ENCODE measurements around the gene COG6.
A peak's percentile ranks its signal among the peaks of the same experiment; 100 is the strongest.

The COG6 gene

GRCh38 chr13:39655569-39656324 lies at the start of gene COG6:
COG6 (plus strand) TSS chr13:39655662; CDS start chr13:39655727, 65 bp downstream.
- DNase-seq (ENCODE audit: low spot score): peak; percentile 91

- DNase-seq (ENCODE audit: low spot score): no peak
Observed at GRCh38 chr13:39605677-39606320, 49.7 kb upstream of the COG6 start.

- DNase-seq (ENCODE audit: low spot score): no peak
Observed at GRCh38 chr13:39607876-39608275, 47.6 kb upstream of the COG6 start.

- DNase-seq (ENCODE audit: low spot score): peak; percentile 73
Observed at GRCh38 chr13:39612023-39612637, 43.3 kb upstream of the COG6 start.

GRCh38 chr13:39616087-39616694 lies 39.3 kb upstream of the COG6 start:
- peak; percentile 58 for DNase-seq (ENCODE audit: low spot score)

- no peak for DNase-seq (ENCODE audit: low spot score)
Observed at GRCh38 chr13:39618561-39618960, 36.9 kb upstream of the COG6 start.

GRCh38 chr13:39623466-39623865 lies 32.0 kb upstream of the COG6 start:
- DNase-seq (ENCODE audit: low spot score): no peak

- DNase-seq (ENCODE audit: low spot score): no peak
Observed at GRCh38 chr13:39631307-39631706, 24.2 kb upstream of the COG6 start.

GRCh38 chr13:39632994-39633393 lies 22.5 kb upstream of the COG6 start:
- no peak for DNase-seq (ENCODE audit: low spot score)

- no peak for DNase-seq (ENCODE audit: low spot score)
Observed at GRCh38 chr13:39635564-39635963, 19.9 kb upstream of the COG6 start.

GRCh38 chr13:39637890-39638289 lies 17.6 kb upstream of the COG6 start:
- DNase-seq (ENCODE audit: low spot score): no peak

- no peak for DNase-seq (ENCODE audit: low spot score)
Observed at GRCh38 chr13:39641645-39642044, 13.8 kb upstream of the COG6 start.

- no peak for DNase-seq (ENCODE audit: low spot score)
Observed at GRCh38 chr13:39646122-39646521, 9.3 kb upstream of the COG6 start.

- DNase-seq (ENCODE audit: low spot score): peak; percentile 2
Observed at GRCh38 chr13:39655041-39655568, 357 bp upstream of the COG6 start.

GRCh38 chr13:39656325-39656677 lies 839 bp downstream of the COG6 start:
- DNase-seq (ENCODE audit: low spot score): peak; percentile 8

- no peak for DNase-seq (ENCODE audit: low spot score)
Observed at GRCh38 chr13:39663508-39663907, 8.0 kb downstream of the COG6 start.

GRCh38 chr13:39663958-39664357 lies 8.5 kb downstream of the COG6 start:
- no peak for DNase-seq (ENCODE audit: low spot score)

- DNase-seq (ENCODE audit: low spot score): no peak
Observed at GRCh38 chr13:39665763-39666162, 10.3 kb downstream of the COG6 start.

- DNase-seq (ENCODE audit: low spot score): no peak
Observed at GRCh38 chr13:39670445-39670844, 15.0 kb downstream of the COG6 start.

- no peak for DNase-seq (ENCODE audit: low spot score)
Observed at GRCh38 chr13:39672378-39673132, 17.1 kb downstream of the COG6 start.

GRCh38 chr13:39675904-39676303 lies 20.4 kb downstream of the COG6 start:
- DNase-seq (ENCODE audit: low spot score): no peak

- peak; percentile 44 for DNase-seq (ENCODE audit: low spot score)
Observed at GRCh38 chr13:39676315-39676876, 20.9 kb downstream of the COG6 start.
